Limb (tissue), 2 donors: ENCODE measurements around the gene PDE4D.
"Not testable (repeated sequence)": the region's sequence is repeated elsewhere in the genome, so short reads cannot be mapped to it uniquely, and the experiment has no call there.

ENCODE experiments used
- DNase-seq, 2 donors: peaks; one replicate each; pipeline ENCODE4 v3.0.0-alpha.2; 2016; ENCODE audit errors: extremely low spot score in 2 of 2

PDE4D gene

DNA sequence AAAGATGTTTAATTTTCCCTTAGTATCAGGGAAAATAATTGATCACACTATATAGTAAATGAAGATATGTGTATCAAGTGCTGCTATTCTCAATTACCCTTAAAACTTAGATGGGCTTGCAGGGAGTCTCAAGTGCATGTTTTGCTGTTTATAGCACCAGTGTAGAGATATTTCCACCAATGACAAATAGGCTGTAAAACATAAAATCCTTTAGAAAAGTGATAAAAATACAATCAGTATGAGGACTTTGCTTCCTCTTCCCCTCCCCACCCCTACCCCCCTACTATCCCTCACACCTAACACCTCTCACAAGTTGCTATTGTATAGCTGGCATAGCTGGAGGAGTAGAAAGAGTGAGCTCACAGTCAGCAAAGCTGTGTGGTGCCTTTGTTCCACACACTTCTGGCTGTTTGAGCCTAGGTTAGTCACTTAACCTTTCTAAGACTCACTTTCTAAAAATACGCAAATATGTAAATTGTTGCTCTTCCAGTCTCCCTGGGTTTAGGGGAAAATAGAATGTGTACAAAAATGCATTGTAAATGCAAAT is 93.1 kb downstream of the PDE4D start:
- no peak for DNase-seq

DNA sequence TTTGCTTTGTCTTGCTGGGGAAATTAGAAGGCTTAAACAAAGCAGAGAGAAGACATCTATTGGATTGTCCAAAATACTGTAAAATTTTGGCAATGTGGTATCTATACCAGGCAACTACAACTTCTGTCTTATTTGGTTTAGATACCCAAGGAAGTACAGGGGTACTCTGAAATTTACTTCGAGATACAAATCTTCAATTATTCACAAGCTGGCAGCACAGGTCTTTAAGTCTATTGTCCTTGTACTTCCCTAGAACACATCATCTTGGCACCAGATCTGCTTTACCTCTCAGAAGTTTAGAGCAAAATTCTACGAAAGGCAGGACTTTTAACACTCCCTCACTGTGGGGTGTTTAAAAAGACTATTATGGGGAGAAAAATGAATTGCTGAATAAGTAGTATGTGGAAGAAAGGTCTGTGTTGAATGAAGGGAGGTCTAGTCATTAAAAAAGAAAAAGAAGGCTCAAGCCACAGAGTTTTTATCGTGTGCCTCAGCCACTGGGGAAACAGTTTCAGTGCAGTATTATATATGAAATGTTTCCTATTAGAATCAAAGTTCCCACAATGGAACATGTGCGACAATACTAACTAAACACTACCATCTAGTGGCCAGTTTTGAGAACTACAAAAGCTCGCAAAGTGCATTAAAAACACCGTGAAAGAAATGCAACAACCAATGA is 93.7 kb downstream of the PDE4D start:
- DNase-seq: peak in 1 of 2 donors; percentile 74

DNA sequence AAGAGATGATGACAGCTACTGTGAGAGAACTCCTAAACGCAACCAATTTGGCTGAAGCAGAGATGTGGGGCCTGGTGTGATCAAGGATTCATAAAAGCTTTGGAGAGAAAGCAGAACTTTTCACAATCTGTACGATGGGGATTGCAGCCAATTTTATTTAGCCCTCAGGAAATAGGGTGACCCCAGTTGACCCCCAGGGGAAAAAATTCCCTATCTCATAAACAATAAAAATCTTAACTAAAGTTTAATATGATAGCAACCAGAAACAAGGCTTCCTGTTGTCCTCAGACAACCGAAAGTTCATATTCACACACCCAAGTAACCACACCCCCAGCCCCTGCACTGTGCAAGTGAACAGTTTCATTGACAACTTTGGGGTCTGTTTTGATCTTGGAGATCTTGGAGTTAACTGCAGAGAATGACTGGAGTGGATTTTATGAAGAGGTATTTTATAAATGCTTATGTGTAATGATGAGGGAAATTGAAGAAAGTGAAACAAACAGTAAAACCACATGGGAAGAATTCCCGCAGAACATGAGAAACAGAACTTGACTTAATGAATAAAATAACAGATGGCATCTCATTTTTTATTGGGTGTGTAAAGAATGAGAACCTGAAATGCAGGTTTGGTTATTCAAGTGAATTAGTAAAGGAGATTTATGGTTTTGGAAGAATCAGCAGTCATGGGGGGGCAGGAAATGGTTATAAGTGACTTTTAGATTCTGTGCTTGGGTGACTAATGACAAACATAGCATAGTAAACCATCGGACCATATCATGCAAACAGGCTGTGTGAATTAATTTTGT is 94.5 kb downstream of the PDE4D start:
- DNase-seq: no peak

DNA sequence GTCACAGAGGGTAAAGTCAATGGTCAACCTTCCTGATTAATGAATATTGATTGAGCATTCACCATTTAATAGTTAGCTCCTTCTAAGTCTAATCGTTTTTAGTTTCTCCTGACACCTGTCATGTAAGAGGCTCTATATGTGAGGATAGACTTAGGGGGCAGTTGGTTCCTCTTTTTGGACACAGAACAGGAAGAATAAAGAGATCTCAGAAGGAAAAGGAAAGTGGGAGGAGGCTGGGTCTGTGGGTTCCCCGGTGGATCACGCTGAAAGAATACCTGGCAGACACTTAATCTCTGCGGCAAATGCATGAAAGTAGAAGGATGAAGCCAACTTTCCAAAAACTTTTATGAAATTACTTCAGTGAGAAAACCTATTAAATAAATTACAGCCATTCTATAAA is 98.4 kb downstream of the PDE4D start:
- DNase-seq: no peak

DNA sequence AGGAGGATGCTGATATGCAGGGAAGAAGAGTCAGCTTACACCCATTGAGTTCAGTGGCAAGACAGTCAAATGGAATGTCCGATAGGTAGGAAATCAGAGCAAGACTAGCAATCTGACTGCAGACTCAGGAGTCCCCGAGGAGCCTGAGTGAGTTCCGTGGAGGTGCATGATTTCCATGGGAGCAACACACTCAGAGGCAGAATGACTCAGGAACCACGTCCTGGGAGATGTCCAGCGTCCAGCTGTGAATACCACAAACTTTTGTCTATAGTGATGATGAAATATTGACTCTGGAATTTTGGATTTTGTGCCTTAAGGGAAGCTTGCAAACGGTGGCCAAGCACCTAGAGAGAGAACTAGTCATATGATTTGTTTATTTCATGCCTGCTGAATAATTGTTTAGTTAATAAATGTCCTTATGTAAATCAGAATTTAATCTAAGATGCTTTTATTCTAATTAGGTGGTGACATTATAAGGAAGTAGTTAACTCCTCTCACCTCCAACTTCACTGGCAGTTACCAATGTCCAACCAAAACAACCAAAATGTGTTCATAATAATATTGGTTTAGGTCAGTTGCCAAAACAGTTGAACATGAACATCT is 100.4 kb downstream of the PDE4D start:
- DNase-seq: no peak

DNA sequence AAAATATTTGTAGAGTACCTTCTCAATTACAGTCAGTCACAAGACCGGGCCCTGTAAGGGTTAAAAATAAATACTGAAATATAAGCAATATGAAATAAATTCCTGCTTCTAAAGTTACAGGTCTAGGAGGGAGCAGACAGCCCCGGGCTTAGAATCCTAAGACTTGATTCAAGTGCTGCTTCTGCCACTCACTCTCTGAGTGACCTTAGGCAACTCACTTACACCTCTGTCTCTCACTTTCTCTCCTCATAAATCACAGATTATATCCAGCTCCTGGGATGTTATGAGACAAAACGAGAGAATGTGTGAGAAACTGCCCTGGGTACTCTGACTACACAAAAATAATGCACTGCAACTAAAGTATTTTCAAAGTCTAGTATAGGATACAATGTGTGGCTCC is 101.9 kb downstream of the PDE4D start:
- no peak for DNase-seq

DNA sequence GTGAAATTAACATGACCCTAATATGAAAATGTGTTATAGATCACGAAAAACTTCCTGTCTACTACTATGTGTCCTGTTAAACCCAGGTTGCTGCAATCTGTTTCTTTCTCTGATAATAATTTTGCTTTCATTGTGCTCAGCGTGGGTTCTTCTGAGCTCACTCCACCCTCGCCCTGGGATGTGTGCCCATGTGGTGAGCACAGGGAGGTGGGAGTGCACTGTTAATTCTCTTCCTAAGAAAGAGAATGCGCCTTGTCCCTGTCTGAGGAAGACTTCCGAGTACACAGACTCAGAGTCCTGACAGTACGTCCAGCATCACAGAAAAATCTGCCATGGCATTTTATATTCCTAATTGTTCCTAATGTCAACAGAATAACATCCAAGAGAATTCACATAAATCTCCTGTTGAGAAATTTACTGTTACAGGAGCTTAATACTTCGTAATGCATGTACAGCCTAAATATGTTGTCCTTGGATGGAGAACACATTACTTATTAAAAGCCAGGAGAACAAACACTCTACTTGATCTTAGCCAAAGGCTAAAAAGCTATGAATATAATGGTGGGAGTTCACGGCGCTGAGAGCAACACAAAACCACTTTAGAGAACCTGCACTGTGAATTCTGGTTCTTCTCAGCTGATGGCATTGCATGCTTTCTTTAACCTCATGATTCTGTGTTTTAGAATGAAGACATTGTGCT is 102.6 kb downstream of the PDE4D start:
- no peak for DNase-seq

DNA sequence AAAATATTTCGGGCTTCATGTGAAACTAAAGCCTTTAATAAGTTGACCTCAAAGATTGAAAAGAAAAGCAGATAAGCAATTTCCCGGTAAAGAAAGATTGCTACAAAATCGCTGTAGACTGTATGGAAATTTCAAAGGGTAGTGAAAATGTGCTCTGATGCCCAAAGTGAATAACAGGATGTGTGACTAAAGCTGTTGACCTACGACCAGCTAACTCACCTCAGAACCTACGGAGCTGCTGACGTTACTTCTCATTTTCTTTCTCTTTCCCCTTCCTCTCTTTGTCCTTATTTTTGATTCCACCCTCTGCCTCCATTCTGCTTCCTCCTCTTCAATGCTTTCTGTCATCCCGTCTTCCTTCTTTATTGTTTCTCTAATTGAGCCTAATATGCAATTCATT is 103.2 kb downstream of the PDE4D start:
- no peak for DNase-seq

DNA sequence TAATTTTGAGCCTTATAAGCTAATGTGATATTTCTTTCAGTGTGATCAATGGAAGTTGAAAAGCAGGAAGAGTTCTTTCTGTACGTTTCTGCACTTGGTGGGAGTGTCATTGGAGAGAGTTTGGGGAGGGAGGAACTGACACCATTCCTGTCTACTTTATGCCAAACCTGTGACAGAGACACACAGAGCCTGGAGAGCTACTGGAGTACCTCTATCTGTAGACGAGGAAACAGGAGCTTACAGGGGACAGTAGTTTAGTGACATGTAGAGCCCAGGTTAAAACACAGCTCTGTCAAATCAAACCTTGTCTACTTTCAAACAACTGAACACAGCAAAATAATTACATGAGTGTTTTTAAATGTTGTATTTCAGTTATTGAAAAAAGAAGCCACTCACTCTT is 103.6 kb downstream of the PDE4D start:
- no peak for DNase-seq

DNA sequence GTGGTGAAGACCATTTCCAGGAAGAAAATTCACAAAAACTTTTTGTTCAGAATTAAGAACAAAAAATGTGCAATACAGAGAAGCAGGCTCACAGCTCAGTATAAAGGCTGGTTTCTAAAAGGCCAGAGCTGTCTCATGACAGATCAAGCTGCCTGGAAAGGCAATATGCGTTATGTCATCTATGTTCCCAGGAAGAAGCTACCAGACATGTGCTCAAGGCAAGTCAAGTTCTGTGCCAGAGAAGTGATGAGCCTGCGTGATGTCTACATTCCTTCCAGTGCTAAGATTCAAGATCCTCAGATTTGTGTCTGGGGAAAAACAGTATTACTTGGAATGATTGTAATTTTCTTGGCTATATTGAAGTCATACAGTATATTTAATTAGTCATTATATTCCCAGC is 104.3 kb downstream of the PDE4D start:
- DNase-seq: no peak

DNA sequence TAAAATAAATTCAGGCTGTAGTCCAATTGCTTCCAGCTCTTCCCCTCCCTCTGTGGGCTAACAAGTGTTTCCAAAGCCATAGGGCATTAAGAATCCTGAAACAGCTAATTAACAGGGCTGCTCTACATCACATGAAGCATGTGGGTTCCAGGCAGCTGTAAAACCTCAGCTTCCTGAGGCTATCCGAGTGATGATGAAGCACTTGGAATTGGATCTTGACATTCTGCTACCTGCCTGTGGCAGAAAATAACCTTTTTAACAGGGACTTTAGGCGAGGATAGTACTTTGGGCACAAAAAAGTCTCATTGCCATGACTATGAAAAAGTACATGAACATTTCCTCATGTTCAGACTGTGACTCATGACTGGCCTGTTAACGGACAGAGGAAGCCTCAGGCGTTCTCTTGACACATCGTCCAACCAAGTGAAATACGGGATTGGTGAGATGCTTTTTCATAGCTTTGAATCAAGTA is 107.2 kb downstream of the PDE4D start:
- DNase-seq: no peak

DNA sequence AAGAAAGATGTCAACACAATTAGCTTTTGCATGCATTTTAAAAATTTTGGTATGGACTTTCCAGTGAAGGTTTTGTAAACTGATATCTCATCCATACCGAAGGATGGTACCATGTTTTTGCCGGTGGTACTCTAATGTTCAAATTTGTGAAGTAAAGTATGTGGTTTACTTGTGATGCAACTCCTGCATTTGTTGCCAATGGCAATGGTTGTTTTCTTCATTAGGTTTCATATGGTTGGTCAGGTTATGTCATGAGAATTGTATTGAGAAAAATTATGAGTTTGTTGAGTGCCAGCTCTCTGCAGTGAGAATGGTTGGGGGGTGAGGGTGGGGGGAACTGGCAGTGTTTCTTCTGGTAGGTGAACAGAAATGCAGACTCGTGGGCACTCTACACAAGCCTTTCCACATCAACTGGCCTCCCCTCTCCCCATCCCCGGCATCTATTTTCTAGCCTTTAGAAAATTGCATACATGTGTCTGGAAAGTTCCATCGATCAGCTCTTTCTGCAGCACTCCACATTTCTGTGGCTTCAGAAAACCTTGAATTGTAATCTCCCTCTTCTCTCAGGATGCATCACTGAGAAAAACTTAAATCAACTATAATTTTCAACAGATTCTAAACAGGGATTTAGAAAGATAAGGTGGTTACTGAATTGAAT is 107.7 kb downstream of the PDE4D start:
- DNase-seq: no peak

DNA sequence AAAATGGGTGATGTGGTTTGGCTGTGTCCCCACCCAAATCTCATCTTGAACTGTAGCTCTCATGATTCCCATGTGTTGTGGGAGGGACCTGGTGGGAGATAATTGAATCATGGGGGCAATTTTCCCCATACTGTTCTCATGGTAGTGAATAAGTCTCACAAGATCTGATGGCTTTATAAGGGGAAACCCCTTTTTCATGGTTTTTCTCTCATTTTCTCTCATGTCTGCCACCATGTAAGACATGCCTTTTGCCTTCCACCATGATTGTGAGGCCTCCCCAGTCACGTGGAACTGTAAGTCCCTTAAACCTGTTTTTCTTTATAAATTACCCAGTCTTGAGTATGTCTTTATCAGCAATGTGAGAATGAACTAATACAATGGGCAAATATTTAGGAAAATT is 108.8 kb downstream of the PDE4D start:
- DNase-seq: not testable (repeated sequence)

DNA sequence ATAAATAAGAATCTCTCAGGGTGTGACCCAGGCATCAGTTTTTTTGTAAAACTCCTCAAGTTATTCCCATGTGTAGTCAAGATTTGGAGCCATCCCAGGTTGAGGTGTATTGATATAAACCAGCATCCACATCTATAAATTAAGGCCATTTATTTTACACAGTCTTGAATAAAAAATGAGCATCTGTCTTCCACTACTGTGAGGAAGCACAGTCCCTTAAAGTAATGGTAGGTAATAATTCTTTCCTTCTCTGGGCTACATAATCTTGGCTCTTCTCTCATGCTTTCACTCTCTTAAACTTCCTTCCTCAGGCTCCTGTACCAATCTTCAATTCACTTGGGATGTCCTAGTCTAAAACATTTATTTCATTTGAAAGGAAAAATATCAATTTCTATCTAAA is 110.3 kb downstream of the PDE4D start:
- DNase-seq: no peak

DNA sequence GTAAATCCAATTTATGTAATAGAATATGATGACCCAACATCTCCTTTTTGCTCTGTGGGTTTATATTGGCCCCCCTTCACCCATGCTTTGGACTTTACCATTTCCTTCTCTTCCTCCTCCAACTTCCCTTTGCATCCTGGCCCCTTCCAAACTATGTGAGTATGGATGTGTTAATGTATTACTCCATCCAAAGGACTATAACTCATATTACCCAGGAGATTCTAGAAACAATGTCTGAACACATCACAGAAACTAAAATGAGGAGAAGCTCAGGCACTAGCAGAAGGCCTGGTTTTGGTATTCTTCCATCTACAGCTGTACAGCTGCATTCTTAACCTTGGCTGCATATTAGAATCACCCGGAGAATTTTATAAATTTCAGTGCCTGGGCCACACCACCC is 110.7 kb downstream of the PDE4D start:
- DNase-seq: no peak

DNA sequence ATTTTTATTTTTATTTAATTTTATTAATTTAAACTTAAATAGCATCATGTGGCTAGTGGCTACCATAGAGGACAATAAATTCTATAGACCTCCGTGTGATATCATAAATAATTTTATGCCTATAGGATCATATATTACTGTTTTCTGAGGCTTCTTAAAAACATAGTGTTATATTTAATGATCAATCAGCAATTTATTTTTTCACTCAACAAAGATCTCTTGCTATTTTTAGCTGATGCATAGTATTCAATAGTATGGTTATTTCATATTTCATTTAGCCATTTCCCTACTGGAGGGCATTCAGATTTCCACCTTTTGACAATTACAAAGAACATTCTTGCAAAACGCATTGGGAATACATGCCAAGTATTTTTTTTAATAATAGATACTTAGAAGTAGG is 114.1 kb downstream of the PDE4D start:
- no peak for DNase-seq

DNA sequence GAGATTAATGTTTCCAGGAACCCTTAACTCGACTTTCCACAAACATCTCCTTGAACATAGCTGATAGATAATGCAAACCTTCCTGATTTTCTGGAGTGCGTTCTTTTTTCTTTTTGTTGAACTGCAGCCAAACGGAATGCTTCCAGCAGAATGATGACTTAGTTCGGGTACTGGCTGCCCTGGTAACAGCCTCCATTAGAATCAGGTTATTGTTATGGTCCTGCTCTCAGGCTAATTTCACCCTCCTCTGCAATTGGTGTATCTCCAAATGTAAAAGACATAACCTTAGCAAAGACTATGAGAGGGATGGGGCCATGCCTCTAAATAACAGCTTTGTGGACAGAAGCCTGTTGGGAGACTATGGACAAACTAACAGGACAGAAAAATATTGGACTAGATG is 116.5 kb downstream of the PDE4D start:
- DNase-seq: no peak

DNA sequence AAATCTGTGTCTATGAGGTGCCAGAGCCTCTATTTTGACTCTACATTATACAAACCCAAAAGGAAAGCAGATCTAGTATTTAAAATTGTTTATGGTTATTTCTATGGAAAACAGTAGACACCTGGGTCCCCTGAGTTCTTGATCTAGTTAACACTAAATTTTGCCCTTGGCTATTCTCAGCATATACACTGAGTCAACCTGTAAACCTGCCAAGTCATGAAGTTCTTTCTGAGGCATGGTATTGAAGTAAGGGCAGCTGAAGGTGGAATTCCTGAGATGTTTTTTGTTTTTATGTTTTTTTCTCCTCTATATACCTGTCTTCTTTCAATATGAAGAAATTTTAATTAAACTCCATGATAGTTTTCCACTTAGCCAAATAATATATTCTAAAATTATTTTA is 120.2 kb downstream of the PDE4D start:
- no peak for DNase-seq

DNA sequence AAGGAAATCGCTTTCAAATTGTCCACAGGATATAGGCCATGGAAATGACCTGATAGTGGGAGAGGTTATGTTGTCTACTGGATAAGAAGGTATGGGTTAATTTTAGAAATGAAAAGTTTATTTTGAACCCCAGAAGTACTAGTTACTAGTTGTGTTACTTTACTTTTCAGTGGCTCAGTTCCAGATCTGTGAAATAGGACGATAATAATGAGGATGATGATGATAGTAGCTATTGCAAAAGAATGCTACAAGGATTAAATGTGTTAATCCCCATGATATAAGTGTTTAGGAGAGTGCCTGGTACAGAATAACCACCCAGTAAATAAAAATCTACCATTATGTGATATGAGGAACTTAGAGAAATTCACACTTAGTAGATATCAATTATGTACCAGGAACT is 120.8 kb downstream of the PDE4D start:
- DNase-seq: no peak

DNA sequence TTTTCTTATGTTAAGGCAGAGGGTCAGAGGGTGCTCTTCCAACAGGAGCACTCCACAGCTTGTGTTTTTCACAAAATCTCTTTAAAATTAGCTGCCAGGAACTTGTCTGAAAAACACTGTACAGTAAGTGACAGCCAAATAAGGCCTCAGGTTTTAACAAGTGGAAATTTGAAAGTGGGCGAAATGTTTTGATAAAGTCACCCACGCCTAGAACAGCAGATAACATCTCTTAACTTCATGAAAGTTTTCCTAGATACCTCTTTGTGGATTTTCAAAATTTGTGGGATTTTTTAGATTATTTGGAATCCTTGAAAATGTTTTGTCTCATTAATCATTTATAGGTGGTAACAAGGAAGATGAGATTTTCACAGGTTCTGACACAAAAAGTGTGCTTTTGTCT is 121.3 kb downstream of the PDE4D start:
- DNase-seq: no peak

DNA sequence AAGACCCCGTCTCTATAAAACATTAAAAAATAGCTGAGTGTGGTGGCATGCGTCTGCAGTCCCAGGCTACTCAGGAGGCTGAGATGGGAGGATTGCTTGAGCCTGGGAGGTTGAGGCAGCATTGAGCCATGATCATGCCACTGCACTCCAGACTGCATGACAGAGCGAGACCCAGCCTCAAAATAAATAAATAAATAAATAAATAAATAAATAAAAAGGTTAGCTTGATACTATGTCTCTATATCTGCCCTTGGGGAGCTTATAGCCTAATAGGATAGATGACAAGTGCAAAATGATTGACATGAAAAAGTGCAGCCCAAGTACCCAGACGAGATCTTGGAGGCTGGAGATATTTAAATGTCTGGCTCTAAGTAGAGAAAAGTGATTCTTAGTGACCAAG is 122.6 kb downstream of the PDE4D start:
- DNase-seq: no peak
